Endothelial cell of umbilical vein (primary cell): Measurements from ENCODE around the gene APOO. TPM values are rescaled to one million over a fixed set of nuclear protein-coding genes. Genes with fewer than 3 reads are reported as not detected.

ENCODE experiments used
- BruUV-seq: library from RNA; stranded (reverse); fragments of 400-500 nt; replicated peaks from 2 replicates; lab custom pipeline; 2021; lab: Mats Ljungman, UMichigan
- CTCF ChIA-PET: fragments of 300-600, 350-600 bp; sonication (Branson Sonifier 250); formaldehyde crosslinking; loops from one replicate; lab custom pipeline; 2021; ENCODE audit warnings: antibody characterized with exemption, inconsistent platforms; lab: Charles Lee
- POLR2A ChIA-PET: fragments of 300-600, 350-600 bp; sonication (Branson Sonifier 250); formaldehyde crosslinking; loops from one replicate; lab custom pipeline; 2021; ENCODE audit warnings: antibody characterized with exemption, inconsistent platforms; lab: Charles Lee
- DNase-seq: peaks from one replicate; pipeline ENCODE4 v3.0.0-alpha.2; 2011; ENCODE audit warnings: low read depth, low spot score
- FAIRE-seq: peaks from 2 replicates; lab custom pipeline; 2011; peaks lifted over from hg19 to GRCh38; lab: Jason Lieb, UNC
- H2AFZ ChIP-seq: 2 replicates; pipeline ENCODE4 v1.6.0; 2012; ENCODE audit warnings: low read depth, low read length, control low read depth, inconsistent platforms
- H3K27ac ChIP-seq: 2 replicates; pipeline ENCODE4 v1.5.1; 2011; ENCODE audit warnings: low read depth, mild to moderate bottlenecking, control low read depth, low read length, moderate library complexity; ENCODE audit not compliant: insufficient read depth
- H3K27me3 ChIP-seq, 2 experiments: 2 replicates each; pipeline versions ENCODE4 v1.6.0 to v1.6.1; 2011; ENCODE audit warnings: low read length in 2 of 2, mixed read lengths in 1 of 2; ENCODE audit not compliant: control insufficient read depth in 2 of 2, insufficient read depth in 2 of 2
- H3K36me3 ChIP-seq, 2 experiments: 2 replicates in 1 of 2; 3 replicates in 1 of 2; pipeline ENCODE4 v1.5.1; 2011; ENCODE audit warnings: low read length in 2 of 2, mild to moderate bottlenecking in 1 of 2, moderate library complexity in 1 of 2; ENCODE audit not compliant: control insufficient read depth in 2 of 2, insufficient read depth in 2 of 2; ENCODE audit errors: extremely low read depth in 1 of 2
- H3K4me1 ChIP-seq: 3 replicates; pipeline ENCODE4 v1.5.1; 2011; ENCODE audit warnings: mild to moderate bottlenecking, low read length; ENCODE audit not compliant: control insufficient read depth, insufficient read depth; ENCODE audit errors: extremely low read depth
- H3K4me2 ChIP-seq: 2 replicates; pipeline ENCODE4 v1.6.1; 2011; ENCODE audit warnings: low read length, control low read depth, mixed read lengths; ENCODE audit not compliant: insufficient read depth
- H3K4me3 ChIP-seq, 3 experiments: fragments of 200-600 bp in 1 of 3; sonication (generic), shearing (Covaris generic) in 1 of 3; replicated peaks in 1 of 3; 2 replicates each; pipeline ENCODE4 v1.5.1; 2011 to 2016; ENCODE audit warnings: control low read depth in 3 of 3, low read length in 3 of 3, mild to moderate bottlenecking in 2 of 3, inconsistent platforms in 1 of 3, low read depth in 1 of 3, moderate library complexity in 1 of 3; ENCODE audit not compliant: insufficient read depth in 1 of 3
- H3K79me2 ChIP-seq: 2 replicates; pipeline ENCODE4 v1.6.0; 2012; ENCODE audit warnings: low read length, inconsistent platforms; ENCODE audit not compliant: control insufficient read depth, insufficient read depth
- H3K9ac ChIP-seq: replicated peaks from 2 replicates; pipeline ENCODE3; 2011; ENCODE audit warnings: low read length, control low read depth; ENCODE audit not compliant: insufficient read depth; ENCODE audit errors: extremely low read depth
- H3K9me1 ChIP-seq: replicated peaks from 3 replicates; pipeline ENCODE4 v1.6.0; 2011; ENCODE audit warnings: mild to moderate bottlenecking, low read length; ENCODE audit not compliant: control insufficient read depth, insufficient read depth; ENCODE audit errors: extremely low read depth
- H3K9me3 ChIP-seq: replicated peaks from 2 replicates; pipeline ENCODE4 v1.5.1; 2012; ENCODE audit warnings: low read length, inconsistent platforms; ENCODE audit not compliant: control insufficient read depth, insufficient read depth
- H4K20me1 ChIP-seq: replicated peaks from 2 replicates; pipeline ENCODE3; 2011; ENCODE audit warnings: mild to moderate bottlenecking, low read length; ENCODE audit not compliant: control insufficient read depth, insufficient read depth; ENCODE audit errors: extremely low read depth
- CTCF ChIP-seq, 2 donors: IDR thresholded peaks; 1 replicate in 1 of 2; 2 replicates in 1 of 2; pipeline ENCODE4 v1.5.1; 2011; ENCODE audit warnings: low read length in 2 of 2, mild to moderate bottlenecking in 2 of 2, moderate library complexity in 2 of 2, control low read depth in 1 of 2, inconsistent platforms in 1 of 2, low read depth in 1 of 2; ENCODE audit not compliant: insufficient read depth in 1 of 2; ENCODE audit errors: extremely low read depth in 1 of 2
- EZH2 ChIP-seq: IDR thresholded peaks from 2 replicates; pipeline ENCODE4 v1.6.1; 2012; ENCODE audit warnings: borderline replicate concordance, low read depth, mild to moderate bottlenecking, moderate library complexity, low read length, inconsistent platforms; ENCODE audit not compliant: severe bottlenecking
- FOS ChIP-seq: IDR thresholded peaks from 2 replicates; pipeline ENCODE4 v1.6.1; 2011; ENCODE audit warnings: mild to moderate bottlenecking, low read length, moderate library complexity, borderline replicate concordance; ENCODE audit not compliant: insufficient read depth
- GATA2 ChIP-seq: IDR thresholded peaks from 2 replicates; pipeline ENCODE4 v1.7.0; 2011; ENCODE audit warnings: low read depth, mild to moderate bottlenecking, moderate library complexity, mixed read lengths, low read length; ENCODE audit not compliant: insufficient read length, insufficient read depth
- JUN ChIP-seq: IDR thresholded peaks from 2 replicates; pipeline ENCODE4 v1.6.1; 2011; ENCODE audit warnings: borderline replicate concordance, low read depth; ENCODE audit not compliant: insufficient read length, insufficient read depth
- MAX ChIP-seq: IDR thresholded peaks from 2 replicates; pipeline ENCODE4 v1.6.1; 2011; ENCODE audit not compliant: insufficient read depth, insufficient read length
- MYC ChIP-seq: IDR thresholded peaks from one replicate; pipeline ENCODE4 v1.6.1; 2011; ENCODE audit warnings: mild to moderate bottlenecking, low read depth, low read length
- POLR2A ChIP-seq: IDR thresholded peaks from 2 replicates; pipeline ENCODE4 v1.6.1; 2012; ENCODE audit warnings: low read depth, mild to moderate bottlenecking, control low read depth, low read length
- POLR2AphosphoS5 ChIP-seq: IDR thresholded peaks from 2 replicates; pipeline ENCODE4 v1.6.1; 2012; ENCODE audit warnings: low read depth, mild to moderate bottlenecking, control low read depth, low read length, moderate library complexity; ENCODE audit not compliant: insufficient read depth
- dilution Hi-C: fragments of 300-500 bp; cut with MboI; formaldehyde crosslinking; loops from one replicate; pipeline ENCODE4 v1.15.0; 2019; ENCODE audit warnings: low sequenced_read_pairs; ENCODE audit not compliant: extremely low pct_ligation_motif_present
- intact Hi-C: fragments of 100-400 bp; cut with micrococcal nuclease; formaldehyde crosslinking; loops from one replicate; pipeline ENCODE4 v1.10.0; 2022
- polyA plus RNA-seq, 4 experiments: library from polyadenylated mRNA; depleted of rRNA in 3 of 4; stranded (reverse) in 3 of 4; unstranded in 1 of 4; fragments of >200 nt; gene quantifications; 2 replicates each; pipeline versions ENCODE4 v1.2.1 to v1.2.3, GENCODE V29; 2011 to 2012; ENCODE audit warnings: missing spikeins in 1 of 4
- total RNA-seq: library from RNA; stranded (reverse); gene quantifications from 2 replicates; pipeline ENCODE4 v1.2.3, GENCODE V29; 2021

APOO gene
- total and polyA plus RNA-seq, 2 donors (not counting 3 experiments of a cell fraction or from before 2014, with no cell fraction given) = 9.8 to 24.3 TPM

DNA sequence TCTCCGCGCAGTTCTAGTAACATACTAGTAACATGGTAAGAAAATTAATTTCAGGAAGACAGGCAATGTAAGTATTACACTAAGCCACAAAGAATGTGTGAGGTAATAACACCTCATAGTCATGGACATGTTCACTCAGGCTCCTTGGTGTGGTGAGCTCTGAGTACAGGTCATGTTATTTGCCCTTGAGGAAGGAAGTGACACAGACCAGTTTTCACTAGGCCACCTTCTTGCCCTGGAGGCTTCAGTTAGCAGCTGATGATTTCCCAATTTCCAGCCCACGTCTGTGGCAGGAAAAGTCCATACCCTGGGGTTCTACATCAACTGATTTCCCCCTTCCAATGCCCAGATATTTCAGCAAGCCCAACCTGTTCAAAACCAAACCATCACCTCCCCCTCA is 6.7 kb downstream of the APOO start:
- H3K4me3 ChIP-seq = no peak overlapping the region
- peak overlapping the region; percentile 70 for H3K9ac ChIP-seq
- peak overlapping the region; percentile 67 for H3K4me2 ChIP-seq
- H3K9me1 ChIP-seq = no peaks in the 10 kb centered on the region
- TF ChIP-seq JUN (peak; percentile 81), GATA2 (peak; percentile 17), POLR2AphosphoS5 (peak; percentile 56), MYC (no peak), FOS (peak; percentile 53)
- ChIA-PET CTCF (interaction anchor here (0.8 to 3.1 kb wide), 19 partner anchors 21 to 207 kb away, joined by 3 to 132 read pairs (median 11); partner anchors contain the start of genes ACOT9 and SAT1), POLR2A (interaction anchor here (1.0 to 3.4 kb wide), 3 partner anchors 114 to 158 kb away, joined by 5 to 92 read pairs (median 11); partner anchors contain the start of genes ACOT9 and SAT1)
- H3K36me3 ChIP-seq = no peaks in the 10 kb centered on the region
- H2AFZ ChIP-seq = no peak overlapping the region
- BruUV-seq = no TSS peak
- H4K20me1 ChIP-seq = no peaks in the 10 kb centered on the region
- H3K4me1 ChIP-seq = peaks cover 47% of the 10 kb centered on the region
- DNase-seq (peak; percentile 74), FAIRE-seq (peak; percentile 93)
- peak overlapping the region; percentile 90 for H3K27ac ChIP-seq
- intact Hi-C loops (loop anchor here (1.0 to 10.0 kb wide), 3 partner anchors 97 to 254 kb away; partner anchors contain the start of gene SAT1), dilution Hi-C loops (no loop called here)
- H3K79me2 ChIP-seq = no peaks in the 10 kb centered on the region
- no peaks in the 10 kb centered on the region for H3K9me3 ChIP-seq
- H3K27me3 ChIP-seq = no peaks in the 10 kb centered on the region

DNA sequence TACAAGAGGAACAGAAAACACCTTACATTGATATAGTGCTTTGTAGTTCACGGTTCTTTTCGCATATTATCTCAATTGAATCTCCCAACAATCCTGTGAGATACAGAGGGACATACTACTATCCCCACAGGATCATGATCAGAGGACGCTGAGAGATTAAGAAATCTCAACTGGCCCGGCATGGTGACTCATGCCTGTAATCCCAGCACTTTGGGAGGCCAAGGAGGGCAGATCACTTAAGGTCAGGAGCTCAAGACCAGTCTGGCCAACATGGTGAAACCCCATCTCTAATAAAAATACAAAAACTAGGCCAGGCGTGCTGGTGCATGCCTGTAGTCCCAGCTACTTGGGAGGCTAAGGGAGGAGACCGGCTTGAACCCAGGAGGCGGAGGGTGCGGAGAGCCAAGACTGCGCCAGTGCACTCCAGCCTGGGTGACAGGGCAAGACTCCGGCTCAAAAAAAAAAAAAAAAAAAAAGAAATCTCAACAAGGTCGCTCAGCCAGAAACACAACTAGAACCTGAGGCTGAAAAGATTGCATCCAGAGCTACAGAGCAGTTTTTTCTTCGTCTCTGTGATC is 7.4 kb downstream of the APOO start:
- intact Hi-C loops = loop anchor here (10.0 kb wide), 1 partner anchor 254 kb away; no protein-coding TSS in a partner anchor
- dilution Hi-C loops = no loop called here
- POLR2A ChIA-PET = interaction anchor here (1.3 to 3.4 kb wide), 2 partner anchors 114 to 117 kb away, joined by 11 to 92 read pairs; partner anchors contain the start of gene SAT1

More for the DNA sequence above, 7.4 kb downstream of the APOO start:
- H4K20me1 ChIP-seq = no peaks in the 10 kb centered on the region
- H3K9me1 ChIP-seq = no peaks in the 10 kb centered on the region
- peak overlapping the region; percentile 67 for H3K4me2 ChIP-seq
- H3K4me3 ChIP-seq = no peak overlapping the region
- FAIRE-seq (peak; percentile 18), DNase-seq (no peak)
- H3K27ac ChIP-seq = peak overlapping the region; percentile 90
- no peaks in the 10 kb centered on the region for H3K79me2 ChIP-seq
- H3K4me1 ChIP-seq = peaks cover 47% of the 10 kb centered on the region
- no peak for TF ChIP-seq EZH2
- TF ChIP-seq MAX = no peak
- no peak for TF ChIP-seq MYC
- TF ChIP-seq POLR2A = no peak
- no peak for TF ChIP-seq JUN
- no peak for TF ChIP-seq FOS
- TF ChIP-seq CTCF (IDR thresholded peaks at IDR 0.05; ENCODE audit: extremely low read depth in 1 of 2, insufficient read depth in 1 of 2, low read depth in 1 of 2, low read length in 2 of 2) = no peak
- TF ChIP-seq POLR2AphosphoS5 = no peak
- no peak for TF ChIP-seq GATA2
- H3K36me3 ChIP-seq = no peaks in the 10 kb centered on the region
- no peak overlapping the region for H2AFZ ChIP-seq
- H3K9me3 ChIP-seq = no peaks in the 10 kb centered on the region
- H3K9ac ChIP-seq = peak overlapping the region; percentile 63
- CTCF ChIA-PET = interaction anchor here (1.4 to 3.1 kb wide), 6 partner anchors 55 to 206 kb away, joined by 6 to 132 read pairs (median 23); partner anchors contain the start of genes ACOT9 and SAT1
- H3K27me3 ChIP-seq = no peaks in the 10 kb centered on the region
- BruUV-seq = TSS peak; percentile 8
